Endothelial cell of umbilical vein (primary cell): ENCODE results near the gene ZMYND11. TPM values are rescaled to one million over a fixed set of nuclear protein-coding genes. Genes with fewer than 3 reads are reported as not detected.

Experiments used
- BruUV-seq: library from RNA; stranded (reverse); fragments of 400-500 nt; replicated peaks from 2 replicates; lab custom pipeline; 2021; lab: Mats Ljungman, UMichigan
- CTCF ChIA-PET: fragments of 300-600, 350-600 bp; sonication (Branson Sonifier 250); formaldehyde crosslinking; loops from one replicate; lab custom pipeline; 2021; ENCODE audit warnings: antibody characterized with exemption, inconsistent platforms; lab: Charles Lee
- POLR2A ChIA-PET: fragments of 300-600, 350-600 bp; sonication (Branson Sonifier 250); formaldehyde crosslinking; loops from one replicate; lab custom pipeline; 2021; ENCODE audit warnings: antibody characterized with exemption, inconsistent platforms; lab: Charles Lee
- DNase-seq: peaks from one replicate; pipeline ENCODE4 v3.0.0-alpha.2; 2011; ENCODE audit warnings: low read depth, low spot score
- FAIRE-seq: peaks from 2 replicates; lab custom pipeline; 2011; peaks lifted over from hg19 to GRCh38; lab: Jason Lieb, UNC
- H2AFZ ChIP-seq: 2 replicates; pipeline ENCODE4 v1.6.0; 2012; ENCODE audit warnings: low read depth, low read length, control low read depth, inconsistent platforms
- H3K27ac ChIP-seq: 2 replicates; pipeline ENCODE4 v1.5.1; 2011; ENCODE audit warnings: low read depth, mild to moderate bottlenecking, control low read depth, low read length, moderate library complexity; ENCODE audit not compliant: insufficient read depth
- H3K27me3 ChIP-seq, 2 experiments: 2 replicates each; pipeline versions ENCODE4 v1.6.0 to v1.6.1; 2011; ENCODE audit warnings: low read length in 2 of 2, mixed read lengths in 1 of 2; ENCODE audit not compliant: control insufficient read depth in 2 of 2, insufficient read depth in 2 of 2
- H3K36me3 ChIP-seq, 2 experiments: 2 replicates in 1 of 2; 3 replicates in 1 of 2; pipeline ENCODE4 v1.5.1; 2011; ENCODE audit warnings: low read length in 2 of 2, mild to moderate bottlenecking in 1 of 2, moderate library complexity in 1 of 2; ENCODE audit not compliant: control insufficient read depth in 2 of 2, insufficient read depth in 2 of 2; ENCODE audit errors: extremely low read depth in 1 of 2
- H3K4me1 ChIP-seq: 3 replicates; pipeline ENCODE4 v1.5.1; 2011; ENCODE audit warnings: mild to moderate bottlenecking, low read length; ENCODE audit not compliant: control insufficient read depth, insufficient read depth; ENCODE audit errors: extremely low read depth
- H3K4me2 ChIP-seq: 2 replicates; pipeline ENCODE4 v1.6.1; 2011; ENCODE audit warnings: low read length, control low read depth, mixed read lengths; ENCODE audit not compliant: insufficient read depth
- H3K4me3 ChIP-seq, 3 experiments: fragments of 200-600 bp in 1 of 3; sonication (generic), shearing (Covaris generic) in 1 of 3; replicated peaks in 1 of 3; 2 replicates each; pipeline ENCODE4 v1.5.1; 2011 to 2016; ENCODE audit warnings: control low read depth in 3 of 3, low read length in 3 of 3, mild to moderate bottlenecking in 2 of 3, inconsistent platforms in 1 of 3, low read depth in 1 of 3, moderate library complexity in 1 of 3; ENCODE audit not compliant: insufficient read depth in 1 of 3
- H3K79me2 ChIP-seq: 2 replicates; pipeline ENCODE4 v1.6.0; 2012; ENCODE audit warnings: low read length, inconsistent platforms; ENCODE audit not compliant: control insufficient read depth, insufficient read depth
- H3K9ac ChIP-seq: replicated peaks from 2 replicates; pipeline ENCODE3; 2011; ENCODE audit warnings: low read length, control low read depth; ENCODE audit not compliant: insufficient read depth; ENCODE audit errors: extremely low read depth
- H3K9me1 ChIP-seq: replicated peaks from 3 replicates; pipeline ENCODE4 v1.6.0; 2011; ENCODE audit warnings: mild to moderate bottlenecking, low read length; ENCODE audit not compliant: control insufficient read depth, insufficient read depth; ENCODE audit errors: extremely low read depth
- H3K9me3 ChIP-seq: replicated peaks from 2 replicates; pipeline ENCODE4 v1.5.1; 2012; ENCODE audit warnings: low read length, inconsistent platforms; ENCODE audit not compliant: control insufficient read depth, insufficient read depth
- H4K20me1 ChIP-seq: replicated peaks from 2 replicates; pipeline ENCODE3; 2011; ENCODE audit warnings: mild to moderate bottlenecking, low read length; ENCODE audit not compliant: control insufficient read depth, insufficient read depth; ENCODE audit errors: extremely low read depth
- EZH2 ChIP-seq: IDR thresholded peaks from 2 replicates; pipeline ENCODE4 v1.6.1; 2012; ENCODE audit warnings: borderline replicate concordance, low read depth, mild to moderate bottlenecking, moderate library complexity, low read length, inconsistent platforms; ENCODE audit not compliant: severe bottlenecking
- FOS ChIP-seq: IDR thresholded peaks from 2 replicates; pipeline ENCODE4 v1.6.1; 2011; ENCODE audit warnings: mild to moderate bottlenecking, low read length, moderate library complexity, borderline replicate concordance; ENCODE audit not compliant: insufficient read depth
- GATA2 ChIP-seq: IDR thresholded peaks from 2 replicates; pipeline ENCODE4 v1.7.0; 2011; ENCODE audit warnings: low read depth, mild to moderate bottlenecking, moderate library complexity, mixed read lengths, low read length; ENCODE audit not compliant: insufficient read length, insufficient read depth
- JUN ChIP-seq: IDR thresholded peaks from 2 replicates; pipeline ENCODE4 v1.6.1; 2011; ENCODE audit warnings: borderline replicate concordance, low read depth; ENCODE audit not compliant: insufficient read length, insufficient read depth
- MYC ChIP-seq: IDR thresholded peaks from one replicate; pipeline ENCODE4 v1.6.1; 2011; ENCODE audit warnings: mild to moderate bottlenecking, low read depth, low read length
- dilution Hi-C: fragments of 300-500 bp; cut with MboI; formaldehyde crosslinking; loops from one replicate; pipeline ENCODE4 v1.15.0; 2019; ENCODE audit warnings: low sequenced_read_pairs; ENCODE audit not compliant: extremely low pct_ligation_motif_present
- intact Hi-C: fragments of 100-400 bp; cut with micrococcal nuclease; formaldehyde crosslinking; loops from one replicate; pipeline ENCODE4 v1.10.0; 2022
- polyA plus RNA-seq, 4 experiments: library from polyadenylated mRNA; depleted of rRNA in 3 of 4; stranded (reverse) in 3 of 4; unstranded in 1 of 4; fragments of >200 nt; gene quantifications; 2 replicates each; pipeline versions ENCODE4 v1.2.1 to v1.2.3, GENCODE V29; 2011 to 2012; ENCODE audit warnings: missing spikeins in 1 of 4
- total RNA-seq: library from RNA; stranded (reverse); gene quantifications from 2 replicates; pipeline ENCODE4 v1.2.3, GENCODE V29; 2021
- TF ChIP-seq, protein P1 (sequence below), 2 donors: IDR thresholded peaks; 1 replicate in 1 of 2; 2 replicates in 1 of 2; pipeline ENCODE4 v1.5.1; 2011; ENCODE audit warnings: low read length in 2 of 2, mild to moderate bottlenecking in 2 of 2, moderate library complexity in 2 of 2, control low read depth in 1 of 2, inconsistent platforms in 1 of 2, low read depth in 1 of 2; ENCODE audit not compliant: insufficient read depth in 1 of 2; ENCODE audit errors: extremely low read depth in 1 of 2
- TF ChIP-seq, protein P2 (sequence below): IDR thresholded peaks from 2 replicates; pipeline ENCODE4 v1.6.1; 2011; ENCODE audit not compliant: insufficient read depth, insufficient read length

ZMYND11 gene
- total and polyA plus RNA-seq, 2 donors (not counting 3 experiments of a cell fraction or from before 2014, with no cell fraction given), result 17.0 to 56.0 TPM

DNA sequence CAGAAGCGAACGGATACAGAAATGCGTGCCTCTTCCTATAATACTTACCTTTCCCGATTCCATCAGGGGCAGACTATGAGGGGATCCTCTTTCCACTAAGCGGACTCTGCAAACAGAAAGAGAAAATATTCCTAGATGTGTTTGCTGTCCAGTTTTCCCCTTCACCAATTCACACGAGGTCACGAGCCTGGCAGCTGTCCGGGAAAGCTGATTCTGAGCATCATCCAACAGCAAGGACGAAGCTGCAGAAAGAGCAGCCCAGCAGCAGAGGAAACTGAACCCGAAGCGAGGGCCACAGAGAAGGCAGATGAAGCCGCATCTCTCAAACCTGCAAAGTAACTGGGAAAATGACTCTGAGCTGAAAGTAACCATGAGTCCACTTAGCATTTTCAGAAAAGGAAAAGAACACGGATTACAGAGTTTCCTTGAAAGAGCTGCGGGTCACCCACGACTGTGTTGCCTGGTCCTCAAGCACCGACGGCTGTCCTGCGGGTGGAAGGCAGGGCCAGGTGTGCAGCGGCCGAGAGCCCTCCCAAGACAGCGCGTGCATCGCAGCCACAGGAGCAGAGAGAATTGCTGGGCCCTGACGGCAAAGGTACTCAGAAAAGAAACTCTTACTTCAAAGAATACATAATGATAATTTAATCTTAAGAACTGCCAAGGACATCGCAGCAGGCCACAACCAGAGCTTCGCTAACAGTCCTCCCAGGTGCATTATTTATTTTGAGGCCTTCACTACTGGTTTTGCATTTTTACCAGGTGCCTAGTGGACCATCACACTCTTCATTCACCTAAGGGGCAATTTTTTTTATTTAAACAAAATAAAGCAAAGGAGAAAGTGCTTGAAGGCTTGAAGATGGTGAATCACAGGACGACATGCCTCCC is 153.3 kb downstream of the ZMYND11 start:
- CTCF ChIA-PET, result no interaction called here

More for the DNA sequence above, 153.3 kb downstream of the ZMYND11 start:
- H3K4me3 ChIP-seq, result no peak overlapping the region
- no peaks in the 10 kb centered on the region for H3K4me1 ChIP-seq
- no peaks in the 10 kb centered on the region for H3K36me3 ChIP-seq
- no peaks in the 10 kb centered on the region for H3K9me1 ChIP-seq
- H3K27ac ChIP-seq, result no peak overlapping the region
- POLR2A ChIA-PET, result no interaction called here
- no peaks in the 10 kb centered on the region for H3K79me2 ChIP-seq
- H4K20me1 ChIP-seq, result no peaks in the 10 kb centered on the region
- H3K9ac ChIP-seq, result no peak overlapping the region
- TF ChIP-seq MYC, result no peak
- TF ChIP-seq, protein P1, sequence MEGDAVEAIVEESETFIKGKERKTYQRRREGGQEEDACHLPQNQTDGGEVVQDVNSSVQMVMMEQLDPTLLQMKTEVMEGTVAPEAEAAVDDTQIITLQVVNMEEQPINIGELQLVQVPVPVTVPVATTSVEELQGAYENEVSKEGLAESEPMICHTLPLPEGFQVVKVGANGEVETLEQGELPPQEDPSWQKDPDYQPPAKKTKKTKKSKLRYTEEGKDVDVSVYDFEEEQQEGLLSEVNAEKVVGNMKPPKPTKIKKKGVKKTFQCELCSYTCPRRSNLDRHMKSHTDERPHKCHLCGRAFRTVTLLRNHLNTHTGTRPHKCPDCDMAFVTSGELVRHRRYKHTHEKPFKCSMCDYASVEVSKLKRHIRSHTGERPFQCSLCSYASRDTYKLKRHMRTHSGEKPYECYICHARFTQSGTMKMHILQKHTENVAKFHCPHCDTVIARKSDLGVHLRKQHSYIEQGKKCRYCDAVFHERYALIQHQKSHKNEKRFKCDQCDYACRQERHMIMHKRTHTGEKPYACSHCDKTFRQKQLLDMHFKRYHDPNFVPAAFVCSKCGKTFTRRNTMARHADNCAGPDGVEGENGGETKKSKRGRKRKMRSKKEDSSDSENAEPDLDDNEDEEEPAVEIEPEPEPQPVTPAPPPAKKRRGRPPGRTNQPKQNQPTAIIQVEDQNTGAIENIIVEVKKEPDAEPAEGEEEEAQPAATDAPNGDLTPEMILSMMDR (IDR thresholded peaks at IDR 0.05; ENCODE audit: extremely low read depth in 1 of 2, insufficient read depth in 1 of 2, low read depth in 1 of 2, low read length in 2 of 2), result no peak
- TF ChIP-seq FOS, result no peak
- TF ChIP-seq JUN, result no peak
- TF ChIP-seq EZH2, result no peak
- TF ChIP-seq, protein P2, sequence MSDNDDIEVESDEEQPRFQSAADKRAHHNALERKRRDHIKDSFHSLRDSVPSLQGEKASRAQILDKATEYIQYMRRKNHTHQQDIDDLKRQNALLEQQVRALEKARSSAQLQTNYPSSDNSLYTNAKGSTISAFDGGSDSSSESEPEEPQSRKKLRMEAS, result no peak
- no peak for TF ChIP-seq GATA2
- DNase-seq (no peak), FAIRE-seq (no peak)
- BruUV-seq, result no TSS peak
- no peak overlapping the region for H3K4me2 ChIP-seq
- no peaks in the 10 kb centered on the region for H3K9me3 ChIP-seq
- H3K27me3 ChIP-seq, result no peaks in the 10 kb centered on the region
- dilution Hi-C loops, result no loop called here
- intact Hi-C loops, result no loop called here
- no peak overlapping the region for H2AFZ ChIP-seq
